CD14-positive monocyte (primary cell): Measurements from ENCODE around the gene ACOT7. TPM values are rescaled to one million over a fixed set of nuclear protein-coding genes. Genes with fewer than 3 reads are reported as not detected.
"Not testable (repeated sequence)": the region's sequence is repeated elsewhere in the genome, so short reads cannot be mapped to it uniquely, and the experiment has no call there.

Source experiments
- DNase-seq, 3 donors: peaks; one replicate each; pipeline ENCODE4 v3.0.0-alpha.2; 2011 to 2022
- H2AFZ ChIP-seq: 2 replicates; pipeline ENCODE4 v1.6.0; 2012; ENCODE audit warnings: mild to moderate bottlenecking, low read depth, low read length, inconsistent platforms; ENCODE audit not compliant: insufficient read depth, poor library complexity, severe bottlenecking
- H3K27ac ChIP-seq, 2 donors: 1 replicate in 1 of 2; 2 replicates in 1 of 2; pipeline ENCODE4 v1.5.1; 2012 to 2013; ENCODE audit warnings: low read length in 2 of 2, control low read depth in 1 of 2, inconsistent platforms in 1 of 2, low read depth in 1 of 2, mild to moderate bottlenecking in 1 of 2
- H3K27me3 ChIP-seq, 2 donors: one replicate each; pipeline versions ENCODE4 v1.6.0 to v1.6.1; 2011 to 2013; ENCODE audit warnings: low read length in 2 of 2; ENCODE audit not compliant: control insufficient read depth in 2 of 2, insufficient read depth in 2 of 2
- H3K36me3 ChIP-seq, 2 donors: replicated peaks in 1 of 2; 1 replicate in 1 of 2; 2 replicates in 1 of 2; pipeline versions ENCODE4 v1.5.1 to v1.6.1; 2012 to 2013; ENCODE audit warnings: low read length in 2 of 2, control low read depth in 1 of 2, inconsistent platforms in 1 of 2, mild to moderate bottlenecking in 1 of 2; ENCODE audit not compliant: insufficient read depth in 2 of 2, control insufficient read depth in 1 of 2
- H3K4me1 ChIP-seq, 2 donors: 1 replicate in 1 of 2; 2 replicates in 1 of 2; pipeline versions ENCODE4 v1.5.1 to v1.6.1; 2012 to 2013; ENCODE audit warnings: low read length in 2 of 2, control low read depth in 1 of 2, inconsistent platforms in 1 of 2, mild to moderate bottlenecking in 1 of 2, moderate library complexity in 1 of 2; ENCODE audit not compliant: insufficient read depth in 2 of 2, control insufficient read depth in 1 of 2
- H3K4me2 ChIP-seq: replicated peaks from 2 replicates; pipeline ENCODE3; 2012; ENCODE audit warnings: low read length, moderate library complexity, mild to moderate bottlenecking; ENCODE audit not compliant: poor library complexity, severe bottlenecking; ENCODE audit errors: extremely low read depth
- H3K4me3 ChIP-seq, 3 experiments: fragments of 200-600 bp in 1 of 3; sonication (generic) in 1 of 3; replicated peaks in 1 of 3; 1 replicate in 2 of 3; 2 replicates in 1 of 3; pipeline ENCODE4 v1.5.1; 2011 to 2013; ENCODE audit warnings: low read length in 3 of 3, mild to moderate bottlenecking in 3 of 3, control low read depth in 2 of 3, low read depth in 2 of 3, inconsistent platforms in 1 of 3, moderate library complexity in 1 of 3
- H3K79me2 ChIP-seq: 2 replicates; pipeline ENCODE4 v1.6.0; 2012; ENCODE audit warnings: mild to moderate bottlenecking, control low read depth, inconsistent platforms, low read length, moderate library complexity; ENCODE audit not compliant: insufficient read depth
- H3K9ac ChIP-seq: 2 replicates; pipeline ENCODE4 v1.6.0; 2017; ENCODE audit warnings: low read length, mild to moderate bottlenecking; ENCODE audit not compliant: insufficient read depth, poor library complexity, severe bottlenecking
- H3K9me3 ChIP-seq, 2 donors: replicated peaks in 1 of 2; 1 replicate in 1 of 2; 2 replicates in 1 of 2; pipeline versions ENCODE4 v1.5.1 to v1.6.1; 2012 to 2013; ENCODE audit warnings: low read length in 2 of 2, control low read depth in 1 of 2; ENCODE audit not compliant: control insufficient read depth in 1 of 2, insufficient read depth in 1 of 2
- H4K20me1 ChIP-seq: 2 replicates; pipeline ENCODE4 v1.6.0; 2012; ENCODE audit warnings: mild to moderate bottlenecking, low read length, control low read depth, moderate library complexity; ENCODE audit not compliant: insufficient read depth
- H3K27ac Mint-ChIP-seq, 7 donors: one replicate each; pipeline ENCODE4 v1.8.0; 2020; ENCODE audit warnings: mild to moderate bottlenecking in 7 of 7, mixed read lengths in 7 of 7, moderate library complexity in 6 of 7, inconsistent platforms in 2 of 7
- H3K27me3 Mint-ChIP-seq, 3 donors: one replicate each; pipeline ENCODE4 v1.8.0; 2021 to 2022; ENCODE audit warnings: low read depth in 3 of 3, mild to moderate bottlenecking in 3 of 3, mixed read lengths in 3 of 3, moderate library complexity in 3 of 3, inconsistent platforms in 1 of 3
- H3K36me3 Mint-ChIP-seq, 2 donors: one replicate each; pipeline ENCODE4 v1.8.0; 2020; ENCODE audit warnings: mixed read lengths in 2 of 2, inconsistent platforms in 1 of 2, mild to moderate bottlenecking in 1 of 2
- H3K4me1 Mint-ChIP-seq: one replicate; pipeline ENCODE4 v1.8.0; 2020; ENCODE audit warnings: mild to moderate bottlenecking, mixed read lengths
- H3K4me3 Mint-ChIP-seq, 2 donors: one replicate each; pipeline ENCODE4 v1.8.0; 2020; ENCODE audit warnings: mild to moderate bottlenecking in 2 of 2, mixed read lengths in 2 of 2, moderate library complexity in 1 of 2
- H3K9me3 Mint-ChIP-seq, 7 donors: one replicate each; pipeline ENCODE4 v1.8.0; 2020 to 2022; ENCODE audit warnings: mixed read lengths in 7 of 7, mild to moderate bottlenecking in 6 of 7, moderate library complexity in 6 of 7, inconsistent platforms in 2 of 7
- WGBS: methylation state at CpG from one replicate; pipeline ENCODE4 v1.1.5; 2013; ENCODE audit warnings: missing lambda C conversion rate; ENCODE audit not compliant: insufficient coverage; 5-methylcytosine and 5-hydroxymethylcytosine counted together
- intact Hi-C, 2 donors: fragments of 100-400 bp; cut with micrococcal nuclease; formaldehyde crosslinking; loops; one replicate each; pipeline versions ENCODE4 v1.15.0 to v1.15.1; 2023
- polyA plus RNA-seq, 3 donors: library from polyadenylated mRNA; depleted of rRNA in 1 of 3; unstranded in 2 of 3; stranded (reverse) in 1 of 3; fragments of 300-500 nt in 2 of 3; fragments of >200 nt in 1 of 3; fragmentation: Illumina TruSeq in 2 of 3; gene quantifications; 1 replicate in 2 of 3; 2 replicates in 1 of 3; pipeline ENCODE4 v1.2.3, GENCODE V29; 2012 to 2021
- TF ChIP-seq, protein P1 (sequence below): fragments of 200-600 bp; IDR thresholded peaks from one replicate; pipeline ENCODE4 v1.8.0; 2022; ENCODE audit warnings: antibody characterized with exemption, mild to moderate bottlenecking

The ACOT7 gene
- polyA plus RNA-seq, 3 donors = 0.63 to 4.3 (median 1.4) TPM

DNA sequence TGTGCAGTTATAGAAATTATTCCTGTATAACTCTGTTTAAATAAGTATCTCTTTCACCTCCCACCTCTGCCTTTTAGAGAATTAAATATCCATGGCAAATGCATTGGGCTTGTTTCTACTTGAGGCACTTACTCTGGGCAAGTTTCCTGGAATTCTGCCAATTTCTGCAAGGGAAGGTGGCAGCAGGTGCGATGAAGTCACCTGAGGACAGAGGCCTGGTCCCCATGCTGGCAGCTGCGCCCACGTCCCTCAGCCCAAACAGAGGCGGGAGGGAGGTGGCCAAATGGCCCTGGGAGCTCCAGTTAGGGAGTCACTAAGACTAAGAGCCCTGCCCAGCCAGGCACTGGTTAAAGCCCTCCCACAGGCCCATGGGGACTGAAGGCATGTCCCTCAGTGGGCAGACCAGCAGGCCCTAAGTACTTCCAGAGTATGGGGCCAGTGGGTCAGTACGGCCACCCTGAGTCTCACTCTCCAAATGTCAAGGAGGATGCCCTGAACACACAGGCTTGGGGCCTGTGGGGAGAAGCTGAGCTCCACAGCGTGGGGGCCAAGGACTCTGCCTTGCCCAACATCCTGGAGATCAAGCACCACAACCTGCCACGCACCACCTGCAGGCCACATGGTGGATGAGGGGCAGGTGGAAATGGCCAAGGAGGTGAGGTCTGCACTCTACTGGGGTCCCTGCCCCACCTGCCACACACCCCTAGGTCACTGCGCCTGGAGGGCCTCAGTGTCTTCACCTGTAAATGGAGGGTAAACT is 19.4 kb downstream of the ACOT7 start:
- no peaks in the 10 kb centered on the region for H3K36me3 ChIP-seq
- H3K27ac Mint-ChIP-seq = no peak overlapping the region
- H3K4me2 ChIP-seq = no peak overlapping the region
- H3K27me3 ChIP-seq = no peaks in the 10 kb centered on the region
- H3K4me3 ChIP-seq = no peak overlapping the region
- H3K4me1 ChIP-seq = no peaks in the 10 kb centered on the region
- no peak overlapping the region for H3K4me3 Mint-ChIP-seq
- H3K4me1 Mint-ChIP-seq = peaks cover 4% of the 10 kb centered on the region
- H3K27me3 Mint-ChIP-seq = peaks cover 2% of the 10 kb centered on the region in 3 donors
- H3K9ac ChIP-seq = no peak overlapping the region
- H3K36me3 Mint-ChIP-seq = no peaks in the 10 kb centered on the region
- no peak for DNase-seq
- WGBS = 87% methylated on average over 6 of the region's 8 CpGs
- TF ChIP-seq, protein P1, sequence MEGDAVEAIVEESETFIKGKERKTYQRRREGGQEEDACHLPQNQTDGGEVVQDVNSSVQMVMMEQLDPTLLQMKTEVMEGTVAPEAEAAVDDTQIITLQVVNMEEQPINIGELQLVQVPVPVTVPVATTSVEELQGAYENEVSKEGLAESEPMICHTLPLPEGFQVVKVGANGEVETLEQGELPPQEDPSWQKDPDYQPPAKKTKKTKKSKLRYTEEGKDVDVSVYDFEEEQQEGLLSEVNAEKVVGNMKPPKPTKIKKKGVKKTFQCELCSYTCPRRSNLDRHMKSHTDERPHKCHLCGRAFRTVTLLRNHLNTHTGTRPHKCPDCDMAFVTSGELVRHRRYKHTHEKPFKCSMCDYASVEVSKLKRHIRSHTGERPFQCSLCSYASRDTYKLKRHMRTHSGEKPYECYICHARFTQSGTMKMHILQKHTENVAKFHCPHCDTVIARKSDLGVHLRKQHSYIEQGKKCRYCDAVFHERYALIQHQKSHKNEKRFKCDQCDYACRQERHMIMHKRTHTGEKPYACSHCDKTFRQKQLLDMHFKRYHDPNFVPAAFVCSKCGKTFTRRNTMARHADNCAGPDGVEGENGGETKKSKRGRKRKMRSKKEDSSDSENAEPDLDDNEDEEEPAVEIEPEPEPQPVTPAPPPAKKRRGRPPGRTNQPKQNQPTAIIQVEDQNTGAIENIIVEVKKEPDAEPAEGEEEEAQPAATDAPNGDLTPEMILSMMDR = no peak
- intact Hi-C loops = no loop called here
- H3K79me2 ChIP-seq = no peaks in the 10 kb centered on the region
- H2AFZ ChIP-seq = no peak overlapping the region
- no peaks in the 10 kb centered on the region for H3K9me3 ChIP-seq
- peaks cover 0 to 6% (median 0%) of the 10 kb centered on the region in 7 donors for H3K9me3 Mint-ChIP-seq
- no peak overlapping the region for H3K27ac ChIP-seq
- H4K20me1 ChIP-seq = no peaks in the 10 kb centered on the region

DNA sequence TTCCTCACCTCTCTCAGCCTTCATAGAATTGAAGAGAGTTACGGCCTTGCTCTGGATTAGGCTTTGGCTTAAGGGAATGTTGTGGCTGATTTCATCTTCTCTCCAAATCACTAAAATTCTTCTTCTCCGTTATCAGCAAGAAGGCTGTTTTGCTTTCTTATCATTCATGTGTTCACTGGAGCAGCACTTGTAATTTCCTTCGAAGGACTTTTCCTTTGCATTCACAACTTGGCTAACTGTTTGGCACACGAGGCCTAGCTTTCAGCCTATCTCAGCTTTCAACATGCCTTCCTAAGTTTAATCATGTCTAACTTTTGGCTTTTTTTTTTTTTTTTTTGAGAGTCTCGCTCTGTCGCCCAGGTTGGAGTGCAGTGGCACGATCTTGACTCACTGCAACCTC is 21.3 kb downstream of the ACOT7 start:
- H3K27me3 ChIP-seq, H3K36me3 Mint-ChIP-seq, H2AFZ ChIP-seq, H3K4me2 ChIP-seq, H3K4me1 ChIP-seq, H3K27ac ChIP-seq, H3K4me3 ChIP-seq, H3K9ac ChIP-seq, H3K27ac Mint-ChIP-seq, H4K20me1 ChIP-seq, H3K27me3 Mint-ChIP-seq, DNase-seq, H3K79me2 ChIP-seq, H3K4me1 Mint-ChIP-seq, intact Hi-C loops, H3K36me3 ChIP-seq, H3K4me3 Mint-ChIP-seq: not testable (repeated sequence)
- peaks cover 5 to 18% (median 11%) of the 10 kb centered on the region in 7 donors for H3K9me3 Mint-ChIP-seq
- WGBS = 94% methylated on average over 3 of the region's 7 CpGs
- peaks cover 0 to 12% of the 10 kb centered on the region in 2 donors for H3K9me3 ChIP-seq
